Hematopoietic multipotent progenitor cell (in vitro differentiated cells): ENCODE data around the gene PAX1. TPM values are rescaled to one million over a fixed set of nuclear protein-coding genes. Genes with fewer than 3 reads are reported as not detected.

ENCODE experiments used
- DNase-seq, 3 donors: peaks; one replicate each; pipeline ENCODE4 v3.0.0-alpha.2; 2011 to 2015; ENCODE audit warnings: low read depth in 2 of 3, low spot score in 2 of 3
- total RNA-seq: library from RNA; depleted of rRNA; stranded (reverse); fragments of >200 nt; gene quantifications from one replicate; pipeline ENCODE4 v1.2.3, GENCODE V29; 2012

The PAX1 gene
- under 0.01 TPM for total RNA-seq

DNA sequence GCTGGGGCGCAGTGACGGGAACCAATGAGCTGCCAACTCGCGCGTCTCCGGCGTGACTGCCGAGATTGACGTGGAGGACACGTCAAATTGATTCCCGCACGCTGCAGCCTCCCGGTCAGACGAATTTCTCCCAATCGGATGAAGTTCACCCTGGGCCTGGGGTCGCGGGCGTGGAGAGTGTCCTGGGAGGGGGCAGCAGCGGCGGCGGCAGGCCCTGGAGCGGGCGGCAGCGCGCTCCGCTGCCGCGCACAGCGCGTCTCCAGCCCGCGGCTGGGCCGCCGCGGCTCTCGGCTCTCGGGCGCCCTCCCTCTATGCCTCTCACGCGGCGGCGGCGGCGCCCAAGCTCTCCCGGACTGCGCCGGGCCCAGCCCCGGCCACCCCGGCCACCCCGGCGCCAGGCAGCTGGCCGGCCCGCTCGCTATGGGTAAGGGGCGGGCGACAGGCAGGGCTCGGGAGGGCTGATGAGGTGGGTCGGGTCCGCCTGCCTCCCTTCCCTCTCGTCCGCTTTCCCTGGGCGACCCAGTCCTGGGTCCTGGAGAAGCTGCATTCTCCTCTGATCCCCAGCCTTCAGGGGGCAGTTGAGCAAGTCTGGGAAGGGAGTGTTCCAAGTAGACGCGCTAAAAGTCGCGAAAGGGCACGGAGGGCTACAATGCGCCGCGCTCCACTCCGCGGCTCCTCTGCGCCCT is at the start of gene PAX1:
TSS of gene PAX1 (plus strand) at position 90 of the 686 bp plus-strand sequence. CDS start at position 139, 49 bp downstream.
- no peak for DNase-seq

GRCh38 chr20:21656308-21657067 is 49.0 kb upstream of the PAX1 start:
- DNase-seq = no peak

DNA sequence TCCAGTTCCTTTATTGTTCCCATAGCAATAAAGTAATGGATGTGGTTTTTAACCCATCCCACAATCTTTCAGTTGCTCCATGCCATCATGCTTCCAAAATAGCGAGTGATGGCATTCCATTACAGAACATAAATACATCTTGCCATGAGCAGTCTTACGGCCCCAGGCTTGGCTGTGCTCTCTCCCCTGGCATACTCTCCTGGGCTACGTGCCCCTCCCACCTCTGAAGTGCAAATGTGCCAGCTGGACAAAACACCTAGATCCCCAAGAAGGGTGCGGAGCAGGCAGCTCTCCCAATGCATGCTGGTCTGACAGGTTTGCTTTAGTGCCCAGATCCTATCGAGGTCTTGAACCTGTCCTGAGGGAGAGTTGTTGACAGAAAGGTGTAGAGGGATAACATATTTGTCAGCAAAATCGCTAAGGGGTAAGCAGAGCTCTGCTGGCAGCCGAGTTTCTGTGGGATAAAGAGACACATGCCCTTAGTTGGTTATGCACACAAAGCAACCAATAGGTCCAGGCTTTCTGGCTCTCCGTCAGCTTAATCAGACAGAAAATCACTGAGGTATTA is 43.9 kb upstream of the PAX1 start:
- DNase-seq = no peak

DNA sequence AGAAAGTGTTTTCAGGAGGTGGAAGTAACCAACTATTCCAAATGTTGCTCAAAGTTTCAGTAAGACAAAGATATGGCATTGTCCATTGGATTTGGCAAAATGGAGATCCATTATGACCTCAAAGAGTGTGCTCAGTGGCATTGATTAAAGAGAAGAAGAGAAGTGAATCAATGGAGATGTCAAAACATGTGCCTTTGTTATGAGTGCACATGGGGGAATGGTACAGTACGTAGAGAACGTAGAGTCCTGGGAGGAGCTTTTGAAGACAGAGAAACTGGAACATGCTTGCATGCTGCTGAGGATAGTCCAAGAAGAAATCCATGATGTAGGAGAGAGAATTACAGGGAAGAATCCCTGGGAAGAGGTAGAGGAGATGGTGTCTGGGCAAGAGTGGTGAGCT is 42.0 kb upstream of the PAX1 start:
- no peak for DNase-seq

- no peak for DNase-seq
These were observed 39.6 kb upstream of the PAX1 start for GRCh38 chr20:21665687-21666446.

- DNase-seq = no peak
These were observed 35.3 kb upstream of the PAX1 start for GRCh38 chr20:21670126-21670525.

DNA sequence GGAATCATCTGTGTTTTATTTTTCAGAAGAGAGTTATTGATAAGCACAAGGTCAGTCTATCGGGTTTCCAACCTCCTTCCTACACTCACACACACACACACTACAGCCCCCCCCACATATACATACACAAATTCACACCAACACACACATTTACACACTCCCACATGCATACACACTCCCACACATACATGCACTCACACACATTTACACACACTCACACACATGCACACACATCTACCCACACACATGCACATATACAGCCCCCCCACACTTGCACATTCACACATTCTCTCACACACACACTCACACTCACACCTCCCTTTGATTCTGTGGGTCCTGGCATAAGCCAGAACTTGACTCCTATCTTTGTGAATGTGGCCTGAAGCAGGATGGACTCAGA is 34.5 kb upstream of the PAX1 start:
- DNase-seq = no peak

GRCh38 chr20:21677261-21677660 is 28.2 kb upstream of the PAX1 start:
- no peak for DNase-seq

DNA sequence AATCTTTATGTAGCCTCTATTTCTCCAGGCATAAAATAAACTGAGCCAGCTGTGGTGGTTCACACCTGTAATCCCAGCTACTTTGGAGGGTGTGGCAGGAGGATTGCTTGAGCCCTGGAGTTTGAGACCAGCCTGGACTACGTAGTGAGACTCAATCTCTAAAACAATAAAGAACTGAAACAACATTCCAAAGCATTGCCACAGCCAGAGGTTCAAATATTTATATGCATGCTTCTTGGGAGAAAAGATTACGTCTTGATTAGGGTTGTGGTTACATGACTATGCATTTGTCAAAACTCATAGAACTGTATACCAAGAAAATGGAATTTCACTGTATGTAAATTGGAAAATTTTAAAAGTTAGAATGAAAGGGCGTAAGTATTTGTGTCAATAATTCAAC is 27.7 kb upstream of the PAX1 start:
- DNase-seq = no peak

DNA sequence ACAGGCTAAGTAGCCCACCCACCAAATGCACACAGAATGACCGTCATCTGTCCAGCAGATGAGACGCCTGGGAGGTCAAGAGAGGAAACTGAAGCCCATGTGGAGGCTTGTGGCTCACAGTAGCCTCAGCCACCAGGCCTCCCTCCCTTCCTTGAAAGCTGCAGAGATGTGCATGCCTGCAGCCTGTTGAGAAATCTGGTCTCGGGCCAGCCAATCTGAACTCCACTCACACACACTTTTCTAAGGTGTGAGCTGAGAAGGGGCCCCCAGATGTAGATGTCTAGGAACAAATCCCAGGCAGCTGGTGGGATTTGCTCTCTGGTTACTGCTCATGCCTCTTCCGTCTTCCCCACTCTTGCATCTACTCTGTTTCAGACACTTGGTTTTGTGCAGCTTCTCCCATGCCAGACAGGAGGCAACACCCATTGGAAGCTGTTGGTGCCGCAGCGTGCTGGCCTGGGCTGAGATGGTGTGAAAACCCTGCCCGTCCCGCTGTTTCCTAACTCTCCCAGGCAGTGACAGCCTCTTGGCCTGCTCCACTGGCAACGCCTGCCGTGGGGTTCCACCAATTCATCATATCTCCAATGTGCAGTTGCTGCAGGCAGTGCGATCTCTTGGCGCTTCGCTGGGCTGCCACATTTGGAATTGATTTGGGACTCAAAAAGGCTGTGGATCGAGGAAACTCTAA is 24.1 kb upstream of the PAX1 start:
- DNase-seq = no peak

GRCh38 chr20:21681922-21682318 is 23.5 kb upstream of the PAX1 start:
- DNase-seq = no peak

DNA sequence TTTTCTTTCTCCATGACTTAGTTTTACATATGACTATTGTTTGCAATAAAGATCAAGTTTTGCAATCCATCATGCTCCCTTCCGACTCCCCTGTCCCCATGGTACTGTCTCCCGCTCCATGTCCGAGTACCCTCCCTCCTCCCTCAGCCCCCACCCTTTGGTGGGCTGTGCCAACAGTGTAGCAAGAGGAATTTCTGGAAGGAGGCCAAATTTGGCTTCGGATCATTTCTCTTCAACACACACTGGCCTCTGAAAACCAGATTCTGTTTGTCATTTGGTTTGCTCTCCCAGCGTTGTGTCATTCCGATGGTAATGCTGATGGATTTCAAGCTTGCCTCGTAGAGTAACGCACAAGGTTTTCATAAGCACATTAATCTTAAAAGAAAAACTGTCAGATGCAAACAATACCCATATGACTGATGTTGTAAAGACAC is 22.9 kb upstream of the PAX1 start:
- DNase-seq = no peak

GRCh38 chr20:21684671-21685070 is 20.8 kb upstream of the PAX1 start:
- DNase-seq = no peak

DNA sequence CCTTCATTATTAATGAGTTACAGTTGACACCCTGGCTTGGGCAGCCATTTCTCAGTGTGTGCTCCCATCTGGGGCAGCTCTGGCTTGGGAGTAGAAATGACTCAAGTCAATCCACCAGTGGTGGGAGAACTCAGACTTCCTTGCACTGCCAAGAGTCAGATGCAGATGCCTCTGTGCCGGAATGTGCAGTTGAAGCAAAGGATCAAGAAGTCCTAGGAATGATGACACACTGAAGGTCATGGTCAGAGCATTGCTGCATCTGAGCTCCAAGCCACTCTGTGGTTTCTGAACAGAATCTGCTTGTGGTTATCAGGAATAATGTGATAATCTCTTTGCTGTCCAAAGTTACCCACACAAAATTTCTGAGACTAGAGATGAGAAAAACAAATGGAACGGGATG is 19.5 kb upstream of the PAX1 start:
- no peak for DNase-seq

DNA sequence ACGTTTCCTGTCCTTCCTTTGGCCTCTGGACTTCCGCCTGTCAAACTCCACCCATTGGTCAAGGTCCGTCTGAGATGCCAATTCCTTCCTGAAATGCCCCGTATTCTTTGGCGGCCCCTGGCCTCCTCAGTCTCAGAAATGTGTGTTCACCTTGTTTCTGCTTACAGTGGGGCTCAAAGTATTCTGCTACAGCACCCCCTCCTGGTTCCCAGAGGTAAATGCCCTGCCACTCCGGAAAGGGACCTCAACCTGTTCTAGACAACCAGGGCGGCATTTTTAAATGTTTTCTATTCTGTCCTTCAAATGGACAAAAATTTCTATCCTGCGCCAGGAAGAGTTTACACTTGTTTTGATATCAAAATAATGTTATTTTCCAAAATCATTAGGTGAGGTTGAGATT is 12.1 kb upstream of the PAX1 start:
- DNase-seq = no peak

DNA sequence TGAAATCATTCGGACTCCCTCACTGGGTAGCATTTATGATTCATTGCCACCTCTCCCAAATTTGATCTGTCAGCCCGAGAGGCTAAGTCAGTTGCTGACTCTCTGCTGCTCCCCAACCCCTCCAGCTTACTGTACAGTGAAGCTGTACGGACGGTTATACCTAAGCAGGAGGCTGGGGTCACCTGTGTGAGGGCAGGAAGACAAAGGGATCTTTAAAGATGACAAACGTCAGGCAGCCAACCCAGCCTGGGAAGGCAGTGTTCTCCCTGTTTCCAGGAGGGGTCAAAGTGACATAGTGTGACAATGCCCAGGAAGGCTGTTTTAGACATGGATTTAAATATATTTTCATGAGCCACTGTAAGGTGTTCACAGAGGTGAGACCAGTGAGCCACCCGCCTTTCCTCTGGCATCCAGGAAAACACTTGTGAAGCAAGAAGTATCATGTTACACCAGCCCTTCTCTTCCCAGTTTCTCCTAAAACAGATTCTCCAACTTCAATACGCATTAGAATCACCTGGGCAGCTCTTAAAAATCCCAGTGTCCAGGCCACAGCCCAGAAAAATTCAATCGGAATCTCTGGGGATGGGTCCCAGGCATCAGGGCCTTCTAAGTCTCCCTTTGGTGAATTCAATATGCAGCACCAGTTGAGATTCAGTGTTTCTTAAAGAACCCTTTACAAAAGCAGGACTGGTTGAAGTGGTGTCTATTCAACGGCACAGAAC is 6.8 kb upstream of the PAX1 start:
- no peak for DNase-seq

GRCh38 chr20:21699216-21699508 is 6.3 kb upstream of the PAX1 start:
- DNase-seq = no peak

DNA sequence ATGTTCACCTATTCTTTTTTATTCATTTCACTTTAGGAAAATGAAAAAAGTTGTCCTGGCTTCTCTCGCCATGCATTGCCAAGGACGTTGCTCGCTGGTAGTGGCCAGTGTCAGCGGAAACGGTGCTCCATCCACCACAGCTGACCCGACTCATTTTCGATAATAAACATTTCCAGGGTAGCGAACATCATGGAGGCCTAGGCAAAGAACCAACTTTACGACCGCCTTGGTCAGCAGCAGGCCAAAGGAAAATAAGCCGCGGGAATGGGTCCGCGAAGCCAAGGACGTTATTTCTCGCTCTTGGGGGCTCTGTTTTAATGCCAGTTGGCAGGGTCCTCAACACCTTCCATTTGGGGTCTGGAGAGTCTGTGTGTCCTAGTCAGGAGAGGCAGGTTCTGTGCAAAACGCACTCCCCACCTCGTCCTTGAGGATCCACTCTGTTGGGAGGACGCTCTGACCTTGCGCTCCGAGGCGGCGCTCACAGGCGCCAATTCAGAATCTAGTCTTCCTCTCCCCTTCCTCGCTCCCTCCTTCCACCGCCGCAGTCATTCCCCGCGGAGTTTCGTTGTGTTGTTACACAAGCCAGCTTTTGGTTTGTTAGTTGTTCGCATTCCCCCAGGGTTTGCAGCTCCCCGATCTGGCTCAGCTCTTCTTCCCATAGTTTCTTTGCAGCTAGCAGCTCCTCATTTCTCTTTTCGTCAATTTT is 4.1 kb upstream of the PAX1 start:
- DNase-seq = no peak

DNA sequence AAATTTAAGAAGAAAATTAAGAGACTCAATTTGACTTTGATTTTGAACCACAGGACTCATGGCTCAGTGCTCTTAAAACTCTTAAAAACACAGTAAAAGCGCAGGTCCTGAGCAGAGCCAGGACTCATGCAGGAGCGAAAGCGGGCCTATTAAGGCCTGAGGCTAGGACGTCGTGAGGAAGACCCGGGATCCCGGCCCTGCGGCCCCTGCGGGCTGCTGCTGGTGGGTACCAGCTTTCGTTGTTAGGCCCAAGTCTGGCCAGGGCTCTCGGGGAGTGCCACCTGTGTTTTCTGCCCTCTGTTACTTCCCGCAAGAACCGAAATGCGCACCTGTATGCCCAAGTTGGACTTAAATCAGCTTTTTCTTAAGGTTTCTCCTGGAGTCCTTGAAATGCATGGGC is 3.4 kb upstream of the PAX1 start:
- no peak for DNase-seq
